ENCODE data around the gene OR51B6.

GRCh38 chr11:5301846-5302245 lies 49.5 kb upstream of the OR51B6 start, which contains the start of gene OR51B4:
- TF ChIP-seq, protein P1, sequence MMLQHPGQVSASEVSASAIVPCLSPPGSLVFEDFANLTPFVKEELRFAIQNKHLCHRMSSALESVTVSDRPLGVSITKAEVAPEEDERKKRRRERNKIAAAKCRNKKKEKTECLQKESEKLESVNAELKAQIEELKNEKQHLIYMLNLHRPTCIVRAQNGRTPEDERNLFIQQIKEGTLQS (CRISPR knock-in tag; conservative IDR thresholded peaks at IDR 0.05) = no peak
- TF ChIP-seq, protein P2, sequence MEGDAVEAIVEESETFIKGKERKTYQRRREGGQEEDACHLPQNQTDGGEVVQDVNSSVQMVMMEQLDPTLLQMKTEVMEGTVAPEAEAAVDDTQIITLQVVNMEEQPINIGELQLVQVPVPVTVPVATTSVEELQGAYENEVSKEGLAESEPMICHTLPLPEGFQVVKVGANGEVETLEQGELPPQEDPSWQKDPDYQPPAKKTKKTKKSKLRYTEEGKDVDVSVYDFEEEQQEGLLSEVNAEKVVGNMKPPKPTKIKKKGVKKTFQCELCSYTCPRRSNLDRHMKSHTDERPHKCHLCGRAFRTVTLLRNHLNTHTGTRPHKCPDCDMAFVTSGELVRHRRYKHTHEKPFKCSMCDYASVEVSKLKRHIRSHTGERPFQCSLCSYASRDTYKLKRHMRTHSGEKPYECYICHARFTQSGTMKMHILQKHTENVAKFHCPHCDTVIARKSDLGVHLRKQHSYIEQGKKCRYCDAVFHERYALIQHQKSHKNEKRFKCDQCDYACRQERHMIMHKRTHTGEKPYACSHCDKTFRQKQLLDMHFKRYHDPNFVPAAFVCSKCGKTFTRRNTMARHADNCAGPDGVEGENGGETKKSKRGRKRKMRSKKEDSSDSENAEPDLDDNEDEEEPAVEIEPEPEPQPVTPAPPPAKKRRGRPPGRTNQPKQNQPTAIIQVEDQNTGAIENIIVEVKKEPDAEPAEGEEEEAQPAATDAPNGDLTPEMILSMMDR (IDR thresholded peaks at IDR 0.05) = no peak
- no peak for TF ChIP-seq MYBL2 (CRISPR knock-in tag; IDR thresholded peaks at IDR 0.05)
- no peak for TF ChIP-seq MAX (CRISPR knock-in tag; IDR thresholded peaks at IDR 0.05)
- TF ChIP-seq ATF6 (CRISPR knock-in tag; IDR thresholded peaks at IDR 0.05) = no peak
- TF ChIP-seq TEAD4 (CRISPR knock-in tag; IDR thresholded peaks at IDR 0.05) = no peak
- TF ChIP-seq, protein P3, sequence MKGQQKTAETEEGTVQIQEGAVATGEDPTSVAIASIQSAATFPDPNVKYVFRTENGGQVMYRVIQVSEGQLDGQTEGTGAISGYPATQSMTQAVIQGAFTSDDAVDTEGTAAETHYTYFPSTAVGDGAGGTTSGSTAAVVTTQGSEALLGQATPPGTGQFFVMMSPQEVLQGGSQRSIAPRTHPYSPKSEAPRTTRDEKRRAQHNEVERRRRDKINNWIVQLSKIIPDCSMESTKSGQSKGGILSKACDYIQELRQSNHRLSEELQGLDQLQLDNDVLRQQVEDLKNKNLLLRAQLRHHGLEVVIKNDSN (CRISPR knock-in tag; IDR thresholded peaks at IDR 0.05) = no peak
- TF ChIP-seq IRF2 (CRISPR knock-in tag; IDR thresholded peaks at IDR 0.05; ENCODE audit: borderline replicate concordance, low read depth) = no peak
- TF ChIP-seq STAT6 (CRISPR knock-in tag; conservative IDR thresholded peaks at IDR 0.05; ENCODE audit: low read depth) = no peak
- no peak for TF ChIP-seq ZSCAN18 (CRISPR knock-in tag; IDR thresholded peaks at IDR 0.05)
- no peak for TF ChIP-seq ZNF121 (CRISPR knock-in tag; IDR thresholded peaks at IDR 0.05)
- TF ChIP-seq KAT7 (CRISPR knock-in tag; IDR thresholded peaks at IDR 0.05; ENCODE audit: borderline replicate concordance) = no peak
- TF ChIP-seq ATF1 (CRISPR knock-in tag; IDR thresholded peaks at IDR 0.05) = no peak
- TF ChIP-seq SP1 (CRISPR knock-in tag; conservative IDR thresholded peaks at IDR 0.05) = no peak

Measured in WTC11 (cell line).